NT2/D1 (cell line): Measurements from ENCODE around the gene ECM2.
"Not testable (repeated sequence)": the region's sequence is repeated elsewhere in the genome, so short reads cannot be mapped to it uniquely, and the experiment has no call there.

ENCODE experiments used
- DNase-seq: peaks from one replicate; pipeline ENCODE4 v3.0.0-alpha.2; 2011; ENCODE audit warnings: low read depth, low spot score
- H3K27me3 ChIP-seq: 2 replicates; pipeline ENCODE4 v1.6.0; 2011; ENCODE audit warnings: mild to moderate bottlenecking; ENCODE audit not compliant: insufficient read length, insufficient read depth
- H3K36me3 ChIP-seq: 2 replicates; pipeline ENCODE4 v1.6.1; 2011; ENCODE audit warnings: mild to moderate bottlenecking, low read length, mixed read lengths; ENCODE audit not compliant: insufficient read depth, insufficient read length
- H3K4me1 ChIP-seq: 2 replicates; pipeline ENCODE4 v1.5.1; 2011; ENCODE audit not compliant: insufficient read depth, insufficient read length
- H3K4me3 ChIP-seq: 2 replicates; pipeline ENCODE4 v1.5.1; 2011; ENCODE audit warnings: low read depth; ENCODE audit not compliant: insufficient read length
- H3K9ac ChIP-seq: 2 replicates; pipeline ENCODE4 v1.6.0; 2011; ENCODE audit warnings: low read depth; ENCODE audit not compliant: insufficient read length
- H3K9me3 ChIP-seq: 2 replicates; pipeline ENCODE4 v1.5.1; 2011; ENCODE audit warnings: mild to moderate bottlenecking, low read length; ENCODE audit not compliant: insufficient read depth
- SUZ12 ChIP-seq: IDR thresholded peaks from 2 replicates; pipeline ENCODE4 v1.6.1; 2011; ENCODE audit not compliant: insufficient read length, insufficient read depth; ENCODE audit errors: extremely low read depth
- YY1 ChIP-seq: IDR thresholded peaks from 2 replicates; pipeline ENCODE4 v1.6.1; 2011; ENCODE audit not compliant: insufficient read length, insufficient read depth
- ZNF274 ChIP-seq: IDR thresholded peaks from 2 replicates; pipeline ENCODE4 v1.6.1; 2011; ENCODE audit warnings: mild to moderate bottlenecking, low read depth, low read length

Gene ECM2

DNA sequence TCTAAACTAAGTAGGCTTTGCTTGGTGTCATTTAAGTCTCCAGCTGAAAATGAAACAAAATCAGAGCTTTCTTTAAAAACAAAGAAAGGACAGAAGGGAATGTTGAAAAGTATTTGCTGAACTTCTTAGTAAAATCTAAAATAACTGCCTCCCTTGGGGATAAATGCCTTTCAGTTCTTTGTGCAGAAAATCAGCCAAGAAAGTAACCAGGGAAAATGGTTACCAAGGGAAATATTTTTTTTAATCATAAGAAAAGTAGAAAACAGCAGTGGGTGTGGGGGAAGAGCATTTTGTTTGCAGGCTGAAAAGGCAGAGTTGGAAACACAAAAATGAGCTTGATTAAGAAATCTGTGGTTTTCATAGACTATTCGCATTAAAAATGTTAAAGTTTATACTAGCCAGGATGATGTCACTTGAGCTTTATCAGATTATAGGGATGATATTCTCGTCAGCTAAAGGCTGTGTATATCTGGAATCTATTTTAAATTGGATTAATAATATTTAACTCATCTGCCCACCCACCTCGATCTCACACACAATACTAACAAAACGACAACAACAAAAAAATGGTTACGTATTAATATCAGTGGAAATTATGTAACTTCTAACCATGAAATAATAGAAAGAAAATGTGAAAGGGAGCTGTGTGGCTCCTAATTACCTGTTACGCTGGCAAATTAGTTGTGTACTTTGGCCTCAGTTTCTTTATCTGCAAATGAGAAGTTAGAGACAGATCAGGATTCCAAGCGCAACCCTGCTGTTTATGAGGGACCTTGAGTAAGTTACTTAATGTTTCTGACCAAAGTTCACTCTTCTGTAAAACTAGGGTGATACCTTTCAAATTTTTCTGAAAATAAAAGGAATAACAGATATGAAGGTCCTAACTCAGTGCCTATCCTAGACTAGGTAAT is at the start of gene ECM2:
ECM2 (minus strand) TSS at position 51 of the 911 bp plus-strand sequence. CDS start 13,124 bp downstream, outside the sequence.
- H3K4me1 ChIP-seq, result no peaks in the 10 kb centered on the region
- TF ChIP-seq YY1 (no peak), ZNF274 (no peak), SUZ12 (no peak)
- H3K9me3 ChIP-seq, result no peaks in the 10 kb centered on the region
- H3K27me3 ChIP-seq, result no peaks in the 10 kb centered on the region
- H3K36me3 ChIP-seq, result no peaks in the 10 kb centered on the region
- DNase-seq, result no peak
- H3K4me3 ChIP-seq, result no peak within 1 kb of the TSS
- H3K9ac ChIP-seq, result no peak within 1 kb of the TSS

DNA sequence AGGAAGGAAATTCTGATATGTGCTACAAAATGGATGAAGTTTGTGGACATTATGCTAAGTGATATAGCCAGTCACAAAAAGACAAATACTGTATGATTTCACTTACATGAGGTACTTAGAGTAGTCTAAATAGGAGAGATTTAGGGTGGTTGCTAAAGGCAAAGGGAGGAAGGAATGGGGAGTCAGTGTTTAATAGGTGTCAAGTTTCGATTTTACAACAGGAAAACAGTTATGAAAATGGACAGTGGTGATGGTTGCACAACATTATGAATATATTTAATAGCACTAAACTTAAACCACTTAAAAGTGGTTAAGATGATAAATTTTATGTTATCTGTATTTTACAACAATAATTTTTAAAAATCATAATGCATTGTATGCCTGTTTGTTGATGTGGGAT is 40.4 kb upstream of the ECM2 start:
- TF ChIP-seq SUZ12 (no peak), ZNF274 (no peak), YY1 (no peak)
- DNase-seq, result no peak
- Histone ChIP-seq H3K27me3 (no peaks in the 10 kb centered on the region), H3K9ac (no peak overlapping the region), H3K4me3 (no peak overlapping the region), H3K36me3 (no peaks in the 10 kb centered on the region), H3K4me1 (no peaks in the 10 kb centered on the region), H3K9me3 (no peaks in the 10 kb centered on the region)

DNA sequence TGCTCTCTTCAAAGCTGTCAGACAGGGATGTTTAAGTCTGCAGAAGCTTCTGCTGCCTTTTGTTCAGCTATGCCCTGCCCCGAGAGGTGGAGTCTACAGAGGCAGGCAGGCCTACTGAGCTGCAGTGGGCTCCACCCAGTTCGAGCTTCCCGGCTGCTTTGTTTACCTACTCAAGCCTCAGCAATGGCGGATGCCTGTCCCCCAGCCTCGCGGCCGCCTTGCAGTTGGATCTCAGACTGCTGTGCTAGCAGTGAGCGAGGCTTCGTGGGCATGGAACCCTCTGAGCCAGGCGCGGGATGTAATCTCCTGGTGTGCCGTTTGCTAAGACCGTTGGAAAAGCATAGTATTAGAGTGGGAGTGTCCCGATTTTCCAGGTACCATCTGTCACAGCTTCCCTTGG is 37.8 kb upstream of the ECM2 start:
- not testable (repeated sequence) for H3K9me3 ChIP-seq, H3K4me1 ChIP-seq, H3K36me3 ChIP-seq, H3K4me3 ChIP-seq, H3K9ac ChIP-seq, H3K27me3 ChIP-seq, DNase-seq

DNA sequence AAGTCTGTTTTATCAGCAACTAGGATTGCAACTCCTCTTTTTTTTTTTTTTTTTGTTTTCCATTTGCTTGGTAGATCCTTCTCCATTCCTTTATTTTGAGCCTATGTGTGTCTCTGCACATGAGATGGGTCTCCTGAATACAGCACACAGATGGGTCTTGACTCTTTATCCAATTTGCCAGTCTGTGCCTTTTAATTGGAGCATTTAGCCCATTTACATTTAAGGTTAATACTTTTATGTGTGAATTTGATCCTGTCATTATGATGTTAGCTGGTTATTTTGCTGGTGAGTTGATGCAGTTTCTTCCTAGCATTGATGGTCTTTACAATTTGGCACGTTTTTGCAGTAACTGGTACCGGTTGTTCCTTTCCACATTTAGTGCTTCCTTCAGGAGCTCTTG is 36.1 kb upstream of the ECM2 start:
- H3K9me3 ChIP-seq, H3K9ac ChIP-seq, H3K4me1 ChIP-seq, H3K27me3 ChIP-seq, DNase-seq, H3K4me3 ChIP-seq, H3K36me3 ChIP-seq: not testable (repeated sequence)

DNA sequence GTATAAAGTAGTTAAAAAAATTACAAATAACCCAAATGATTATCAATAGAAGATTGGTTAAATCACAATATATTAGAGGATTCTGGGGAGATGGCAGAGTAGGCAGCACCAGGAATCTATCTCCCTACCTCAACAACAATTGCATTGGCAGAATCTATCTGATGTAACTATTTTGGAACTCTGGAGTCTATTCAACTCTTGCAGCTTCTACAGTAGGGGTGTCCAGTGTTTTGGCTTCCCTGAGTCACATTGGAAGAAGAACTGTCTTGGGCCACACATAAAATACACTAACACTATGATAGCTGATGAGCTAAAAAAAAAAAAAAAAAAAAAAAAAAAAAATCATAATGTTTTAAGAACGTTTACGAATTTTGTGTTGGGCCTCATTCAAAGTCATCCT is 29.2 kb upstream of the ECM2 start:
- Histone ChIP-seq H3K36me3 (no peaks in the 10 kb centered on the region), H3K9ac (no peak overlapping the region), H3K27me3 (no peaks in the 10 kb centered on the region), H3K4me1 (no peaks in the 10 kb centered on the region), H3K4me3 (no peak overlapping the region), H3K9me3 (no peaks in the 10 kb centered on the region)
- TF ChIP-seq ZNF274, result no peak
- no peak for TF ChIP-seq SUZ12
- no peak for TF ChIP-seq YY1
- DNase-seq, result no peak

DNA sequence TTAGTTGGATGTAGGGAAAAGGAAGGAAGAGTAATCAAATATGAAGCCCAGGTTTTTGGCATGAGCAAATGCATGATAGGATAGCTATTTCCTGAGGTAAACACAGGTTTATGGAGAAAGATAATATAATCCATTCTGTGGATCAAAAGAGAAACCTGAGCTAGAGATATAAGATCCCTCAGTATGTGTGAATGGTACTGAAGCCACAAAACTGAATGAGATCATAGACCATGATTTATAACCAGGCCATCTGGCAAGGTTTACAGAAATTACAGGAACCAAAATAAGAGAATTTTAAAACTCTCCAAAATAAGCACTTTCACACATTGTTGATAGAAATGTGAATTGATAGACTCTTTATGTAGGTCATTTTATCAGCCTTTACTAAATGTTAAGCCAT is 28.7 kb upstream of the ECM2 start:
- TF ChIP-seq SUZ12, result no peak
- TF ChIP-seq YY1, result no peak
- TF ChIP-seq ZNF274, result no peak

DNA sequence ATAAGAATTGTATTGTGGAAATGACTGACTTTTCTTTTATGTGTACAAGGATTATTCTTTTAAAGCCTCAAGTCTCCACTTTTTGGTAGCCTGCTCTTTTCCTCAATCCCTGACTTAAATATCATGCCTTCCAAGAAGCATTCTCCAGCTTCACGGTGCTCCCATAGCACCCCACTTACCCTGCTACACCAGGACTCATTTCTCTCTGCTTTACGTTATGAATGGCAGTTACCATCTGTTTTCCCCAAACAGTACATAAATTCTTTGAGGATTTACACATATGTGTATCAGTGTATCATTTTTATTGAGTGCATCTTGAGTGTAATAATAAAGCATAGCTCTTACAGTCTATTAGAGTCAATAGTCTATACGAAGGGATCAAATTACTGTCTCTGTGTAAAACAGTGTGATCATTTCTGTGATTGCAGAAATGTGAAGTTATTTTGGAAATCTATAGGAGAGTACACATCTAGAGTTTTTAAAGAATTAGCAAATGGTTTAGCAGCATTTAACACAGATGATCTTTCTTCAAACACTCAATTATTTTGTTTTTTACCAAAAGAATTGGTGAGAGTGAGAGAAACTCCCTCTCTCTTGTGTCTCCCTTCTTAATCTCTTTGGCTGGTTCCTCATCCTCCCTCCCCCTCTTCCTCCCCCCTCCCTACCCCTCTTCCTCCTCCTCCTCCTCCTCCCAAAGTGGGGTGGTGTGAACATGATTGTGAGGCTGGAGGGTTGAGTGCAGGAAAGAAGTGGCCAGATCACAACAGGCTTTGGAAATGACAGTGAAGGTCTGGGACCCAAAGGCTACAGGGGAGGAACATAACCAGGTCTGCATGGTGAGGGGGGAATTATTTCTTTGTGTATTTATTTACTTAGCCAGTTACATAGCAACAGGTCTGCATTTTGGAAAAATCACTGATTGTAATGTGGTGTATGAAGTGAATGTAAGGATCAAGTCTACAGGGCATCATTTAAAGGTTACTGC is 27.6 kb upstream of the ECM2 start:
- H3K4me3 ChIP-seq, result no peak overlapping the region
- H3K27me3 ChIP-seq, result no peaks in the 10 kb centered on the region
- H3K4me1 ChIP-seq, result no peaks in the 10 kb centered on the region
- H3K9me3 ChIP-seq, result no peaks in the 10 kb centered on the region
- no peak overlapping the region for H3K9ac ChIP-seq
- TF ChIP-seq ZNF274, result no peak
- no peak for TF ChIP-seq SUZ12
- no peak for TF ChIP-seq YY1
- no peak for DNase-seq
- H3K36me3 ChIP-seq, result no peaks in the 10 kb centered on the region

More for the DNA sequence above, 28.7 kb upstream of the ECM2 start:
- Histone ChIP-seq H3K4me3 (no peak overlapping the region), H3K4me1 (no peaks in the 10 kb centered on the region), H3K9me3 (no peaks in the 10 kb centered on the region), H3K9ac (no peak overlapping the region), H3K36me3 (no peaks in the 10 kb centered on the region), H3K27me3 (no peaks in the 10 kb centered on the region)
- no peak for DNase-seq
